K562 (cell line): ENCODE measurements around the gene MGAM2. TPM values are rescaled to one million over a fixed set of nuclear protein-coding genes. Genes with fewer than 3 reads are reported as not detected.

Experiments
- ATAC-seq: fragments of 200-7000 bp; cut with Tn5 transposase; 3 replicates; pipeline ENCODE4 v1.9.1; 2020; ENCODE audit warnings: moderate library complexity
- BruUV-seq: library from RNA; stranded (reverse); fragments of 400-500 nt; replicated peaks from 2 replicates; lab custom pipeline; 2021; lab: Mats Ljungman, UMichigan
- CTCF ChIA-PET: fragments of 300-600 bp; formaldehyde crosslinking; extraction: SDS; loops from one replicate; lab custom pipeline; 2021; ENCODE audit warnings: low intra/inter-chr PET ratio; lab: Yijun Ruan, JAX
- POLR2A ChIA-PET: fragments of 300-600, 350-650 bp; sonication (Branson Sonifier 250); formaldehyde crosslinking; extraction: SDS; loops from one replicate; lab custom pipeline; 2021; ENCODE audit warnings: antibody characterized with exemption, inconsistent platforms; lab: Yijun Ruan, JAX
- DNase-seq, 4 experiments: peaks; one replicate each; pipeline versions ENCODE4 v3.0.0 to v3.0.0-alpha.2; 2011 to 2018; ENCODE audit warnings: low spot score in 3 of 4, mixed read lengths in 3 of 4; ENCODE audit errors: extremely low read depth in 1 of 4
- FAIRE-seq: peaks from 2 replicates; lab custom pipeline; 2011; peaks lifted over from hg19 to GRCh38; lab: Jason Lieb, UNC
- H2AFZ ChIP-seq: 2 replicates; pipeline ENCODE4 v1.6.0; 2011; ENCODE audit warnings: low read depth, low read length, control low read depth, inconsistent platforms
- H3K27ac ChIP-seq: fragments of 200-600 bp; 3 replicates; pipeline ENCODE4 v1.8.0; 2011; ENCODE audit warnings: low read depth, mild to moderate bottlenecking, control low read depth, inconsistent platforms, low read length, moderate library complexity, mixed read lengths; ENCODE audit errors: extremely low read depth
- H3K27me3 ChIP-seq, 2 experiments: fragments of 300-600 bp in 1 of 2; 2 replicates in 1 of 2; 3 replicates in 1 of 2; pipeline versions ENCODE4 v1.6.0 to v1.8.0; 2011; ENCODE audit warnings: inconsistent platforms in 2 of 2, low read length in 2 of 2, mild to moderate bottlenecking in 1 of 2, mixed read lengths in 1 of 2, moderate library complexity in 1 of 2; ENCODE audit not compliant: control insufficient read depth in 2 of 2, insufficient read depth in 2 of 2
- H3K36me3 ChIP-seq: fragments of 300-600 bp; 3 replicates; pipeline ENCODE4 v1.8.0; 2011; ENCODE audit warnings: mild to moderate bottlenecking, low read length, inconsistent platforms; ENCODE audit not compliant: control insufficient read depth, insufficient read depth
- H3K4me1 ChIP-seq, 2 experiments: fragments of 200-600 bp in 1 of 2; replicated peaks in 1 of 2; 2 replicates in 1 of 2; 3 replicates in 1 of 2; pipeline versions ENCODE4 v1.5.1 to v1.8.0; 2011; ENCODE audit warnings: inconsistent platforms in 2 of 2, low read length in 2 of 2, mild to moderate bottlenecking in 1 of 2, mixed read lengths in 1 of 2, moderate library complexity in 1 of 2; ENCODE audit not compliant: control insufficient read depth in 2 of 2, insufficient read depth in 2 of 2
- H3K4me2 ChIP-seq: 2 replicates; pipeline ENCODE4 v1.6.1; 2011; ENCODE audit warnings: low read length, control low read depth, inconsistent platforms, mixed read lengths; ENCODE audit not compliant: insufficient read depth
- H3K4me3 ChIP-seq: fragments of 200-600 bp; sonication (generic), shearing (Covaris generic); 2 replicates; pipeline ENCODE4 v1.5.1; 2016; ENCODE audit warnings: control low read depth, inconsistent platforms
- H3K79me2 ChIP-seq: fragments of 200-600 bp; 3 replicates; pipeline ENCODE4 v1.8.0; 2011; ENCODE audit warnings: low read length, inconsistent platforms; ENCODE audit not compliant: control insufficient read depth, insufficient read depth
- H3K9ac ChIP-seq, 2 experiments: 2 replicates each; pipeline versions ENCODE4 v1.6.0 to v1.6.1; 2011; ENCODE audit warnings: low read depth in 2 of 2, low read length in 2 of 2, control low read depth in 1 of 2, inconsistent platforms in 1 of 2, mild to moderate bottlenecking in 1 of 2, mixed read lengths in 1 of 2; ENCODE audit not compliant: insufficient read depth in 1 of 2
- H3K9me1 ChIP-seq: one replicate; pipeline ENCODE4 v1.6.0; 2011; ENCODE audit warnings: inconsistent platforms, mild to moderate bottlenecking, low read length, moderate library complexity; ENCODE audit not compliant: control insufficient read depth, insufficient read depth
- H3K9me3 ChIP-seq: replicated peaks from 2 replicates; pipeline ENCODE4 v1.5.1; 2011; ENCODE audit warnings: low read depth, low read length, inconsistent platforms; ENCODE audit not compliant: control insufficient read depth, insufficient read depth
- H4K20me1 ChIP-seq: replicated peaks from 2 replicates; pipeline ENCODE4 v1.6.1; 2011; ENCODE audit warnings: low read length, inconsistent platforms, mixed read lengths; ENCODE audit not compliant: control insufficient read depth, insufficient read depth
- CAMTA2 ChIP-seq: fragments of 250-450 bp; sonication (Bioruptor Pico); conservative IDR thresholded peaks from 2 replicates; pipeline ENCODE4 v1.5.1; 2022
- HMGN3 ChIP-seq: IDR thresholded peaks from 2 replicates; pipeline ENCODE4 v1.6.1; 2011; ENCODE audit warnings: borderline replicate concordance, low read depth, mild to moderate bottlenecking, mixed read lengths, low read length; ENCODE audit not compliant: insufficient read length; ENCODE audit errors: extremely low read depth
- SRSF1 ChIP-seq: fragments of 200-400 bp; formaldehyde crosslinking; IDR thresholded peaks from 2 replicates; pipeline ENCODE4 v1.6.1; 2017; ENCODE audit warnings: mild to moderate bottlenecking, low read depth, low read length, moderate library complexity
- WGBS: fragments of 100-300 bp; shearing (Covaris generic); methylation state at CpG from one replicate; pipeline ENCODE4 v1.1.6; 2016; ENCODE audit warnings: low coverage, mixed read lengths; ENCODE audit not compliant: insufficient coverage; ENCODE audit errors: missing lambda C conversion rate; 5-methylcytosine and 5-hydroxymethylcytosine counted together
- in situ Hi-C: fragments of 300-500 bp; cut with MboI; formaldehyde crosslinking; loops from 4 replicates; pipeline ENCODE4 v1.15.0; 2018; ENCODE audit warnings: inconsistent platforms, mixed read lengths
- intact Hi-C: fragments of 100-400 bp; cut with micrococcal nuclease; formaldehyde crosslinking; loops from 2 replicates; pipeline ENCODE4 v1.14.2; 2022
- polyA plus RNA-seq, 8 experiments: library from polyadenylated mRNA; depleted of rRNA in 4 of 8; stranded (reverse) in 5 of 8; unstranded in 3 of 8; fragments of >200 nt; fragmentation: Nextera tagmentation in 2 of 8; fragmentation: Illumina TruSeq in 1 of 8; extraction: Ambion mirVana in 2 of 8; extraction: Trizol in 1 of 8; gene quantifications; 2 replicates each; pipeline versions ENCODE4 v1.2.1 to v1.2.3, GENCODE V29; 2011 to 2014; ENCODE audit warnings: inconsistent platforms in 1 of 8, missing spikeins in 1 of 8
- total RNA-seq, 7 experiments: library from RNA; depleted of rRNA in 6 of 7; stranded (reverse); fragments of >200 nt in 6 of 7; fragmentation: Illumina TruSeq in 2 of 7; extraction: Trizol in 2 of 7; gene quantifications; 2 replicates each; pipeline versions ENCODE4 v1.2.1 to v1.2.3, GENCODE V29; 2011 to 2021; ENCODE audit warnings: low replicate concordance in 1 of 7
- TF ChIP-seq, protein P1 (sequence below): sonication (generic); formaldehyde crosslinking; IDR thresholded peaks from 2 replicates; pipeline ENCODE4 v1.8.1; 2023; ENCODE audit warnings: mild to moderate bottlenecking, missing genetic modification reagents
- TF ChIP-seq, protein P2 (sequence below): IDR thresholded peaks from 2 replicates; pipeline ENCODE4 v1.6.1; 2012; ENCODE audit warnings: low read depth, low read length, improper control_type of control experiment, borderline replicate concordance

The MGAM2 gene
- total and polyA plus RNA-seq, 9 of the 15 experiments (the other 6 are each of a cell fraction or from before 2014, with no cell fraction given), result 0.03 TPM; not detected in 8

DNA sequence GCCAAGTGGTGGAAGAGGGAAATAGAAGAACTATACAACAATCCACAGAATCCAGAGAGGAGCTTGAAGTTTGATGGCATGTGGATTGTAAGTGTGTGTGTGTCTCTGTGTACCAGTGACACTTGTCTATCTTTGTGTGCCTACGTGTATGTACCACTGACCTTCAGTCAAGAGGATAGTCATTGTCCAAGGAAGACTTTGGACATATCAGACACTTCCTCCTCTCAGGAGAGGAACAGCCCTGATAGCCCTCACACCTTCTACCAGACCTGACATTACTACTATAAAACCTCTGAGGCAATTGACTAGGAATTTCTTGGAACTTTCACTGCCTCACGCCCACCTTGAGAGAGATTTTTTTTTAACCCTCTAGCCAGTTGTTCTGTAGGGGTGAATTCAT lies 19.6 kb upstream of the MGAM2 start:
- BruUV-seq, result no TSS peak
- ATAC-seq, result no peak
- Histone ChIP-seq H3K36me3 (no peaks in the 10 kb centered on the region), H3K4me2 (no peak overlapping the region), H3K79me2 (no peaks in the 10 kb centered on the region), H3K9me3 (no peaks in the 10 kb centered on the region), H3K4me1 (no peaks in the 10 kb centered on the region), H2AFZ (no peak overlapping the region), H3K27me3 (no peaks in the 10 kb centered on the region), H3K4me3 (no peak overlapping the region), H3K27ac (no peak overlapping the region), H3K9me1 (no peaks in the 10 kb centered on the region), H4K20me1 (no peaks in the 10 kb centered on the region), H3K9ac (no peak overlapping the region)
- DNase-seq, result no peak
- POLR2A ChIA-PET, result no interaction called here
- no peak for TF ChIP-seq CAMTA2
- TF ChIP-seq HMGN3, result no peak
- TF ChIP-seq, protein P1, sequence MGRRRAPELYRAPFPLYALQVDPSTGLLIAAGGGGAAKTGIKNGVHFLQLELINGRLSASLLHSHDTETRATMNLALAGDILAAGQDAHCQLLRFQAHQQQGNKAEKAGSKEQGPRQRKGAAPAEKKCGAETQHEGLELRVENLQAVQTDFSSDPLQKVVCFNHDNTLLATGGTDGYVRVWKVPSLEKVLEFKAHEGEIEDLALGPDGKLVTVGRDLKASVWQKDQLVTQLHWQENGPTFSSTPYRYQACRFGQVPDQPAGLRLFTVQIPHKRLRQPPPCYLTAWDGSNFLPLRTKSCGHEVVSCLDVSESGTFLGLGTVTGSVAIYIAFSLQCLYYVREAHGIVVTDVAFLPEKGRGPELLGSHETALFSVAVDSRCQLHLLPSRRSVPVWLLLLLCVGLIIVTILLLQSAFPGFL (CRISPR knock-in tag), result no peak
- TF ChIP-seq SRSF1, result no peak
- TF ChIP-seq, protein P2, sequence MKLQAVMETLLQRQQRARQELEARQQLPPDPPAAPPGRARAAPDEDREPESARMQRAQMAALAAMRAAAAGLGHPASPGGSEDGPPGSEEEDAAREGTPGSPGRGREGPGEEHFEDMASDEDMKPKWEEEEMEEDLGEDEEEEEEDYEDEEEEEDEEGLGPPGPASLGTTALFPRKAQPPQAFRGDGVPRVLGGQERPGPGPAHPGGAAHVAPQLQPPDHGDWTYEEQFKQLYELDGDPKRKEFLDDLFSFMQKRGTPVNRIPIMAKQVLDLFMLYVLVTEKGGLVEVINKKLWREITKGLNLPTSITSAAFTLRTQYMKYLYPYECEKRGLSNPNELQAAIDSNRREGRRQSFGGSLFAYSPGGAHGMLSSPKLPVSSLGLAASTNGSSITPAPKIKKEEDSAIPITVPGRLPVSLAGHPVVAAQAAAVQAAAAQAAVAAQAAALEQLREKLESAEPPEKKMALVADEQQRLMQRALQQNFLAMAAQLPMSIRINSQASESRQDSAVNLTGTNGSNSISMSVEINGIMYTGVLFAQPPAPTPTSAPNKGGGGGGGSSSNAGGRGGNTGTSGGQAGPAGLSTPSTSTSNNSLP, result no peak
- in situ Hi-C loops, result no loop called here
- CTCF ChIA-PET, result no interaction called here
- intact Hi-C loops, result no loop called here
- FAIRE-seq, result no peak
- 0% methylated on average over 2 of the region's 2 CpGs for WGBS
